Measurements from ENCODE around the gene C22orf15.
A peak's percentile ranks its signal among the peaks of the same experiment; 100 is the strongest.

The C22orf15 gene

DNA sequence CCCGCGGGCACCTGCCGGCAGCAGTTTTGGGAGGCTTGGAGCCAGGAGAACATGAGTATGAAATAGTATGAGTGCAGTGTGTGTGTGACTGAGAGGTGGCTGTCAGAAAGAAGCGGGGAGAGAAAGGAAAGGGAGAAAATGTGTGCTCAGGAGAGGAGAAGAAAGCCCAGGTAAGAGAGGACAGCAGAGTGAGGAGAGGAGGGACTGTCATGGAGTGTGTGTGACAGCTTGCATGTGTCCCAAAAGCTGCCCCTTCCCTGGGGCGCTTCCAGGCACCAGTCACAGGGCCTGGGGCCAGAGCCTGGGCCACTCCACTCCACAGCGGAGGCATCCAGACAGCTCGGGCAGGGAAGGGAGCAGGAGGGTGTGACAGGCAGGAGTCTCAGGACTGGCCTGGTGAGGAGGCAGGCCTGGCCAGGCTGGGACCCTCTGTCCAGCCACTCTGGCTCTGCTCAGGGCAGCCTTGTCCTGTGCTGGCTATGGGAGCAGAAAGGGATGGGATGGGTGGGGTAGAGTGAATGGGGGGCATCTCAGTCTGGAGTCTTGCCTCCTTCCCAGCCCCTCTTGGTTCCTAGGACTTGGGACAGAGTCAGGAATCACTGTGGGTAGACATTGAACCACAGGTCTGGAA lies 10.8 kb downstream of the C22orf15 start:
- DNase-seq (ENCODE audit: low spot score), result no peak

- DNase-seq (ENCODE audit: low spot score), result no peak
Observed at GRCh38 chr22:23774114-23774921, 11.5 kb downstream of the C22orf15 start.

GRCh38 chr22:23774922-23775436 lies 12.2 kb downstream of the C22orf15 start:
- no peak for DNase-seq (ENCODE audit: low spot score)

GRCh38 chr22:23775779-23776375 lies 13.1 kb downstream of the C22orf15 start:
- no peak for DNase-seq (ENCODE audit: low spot score)

DNA sequence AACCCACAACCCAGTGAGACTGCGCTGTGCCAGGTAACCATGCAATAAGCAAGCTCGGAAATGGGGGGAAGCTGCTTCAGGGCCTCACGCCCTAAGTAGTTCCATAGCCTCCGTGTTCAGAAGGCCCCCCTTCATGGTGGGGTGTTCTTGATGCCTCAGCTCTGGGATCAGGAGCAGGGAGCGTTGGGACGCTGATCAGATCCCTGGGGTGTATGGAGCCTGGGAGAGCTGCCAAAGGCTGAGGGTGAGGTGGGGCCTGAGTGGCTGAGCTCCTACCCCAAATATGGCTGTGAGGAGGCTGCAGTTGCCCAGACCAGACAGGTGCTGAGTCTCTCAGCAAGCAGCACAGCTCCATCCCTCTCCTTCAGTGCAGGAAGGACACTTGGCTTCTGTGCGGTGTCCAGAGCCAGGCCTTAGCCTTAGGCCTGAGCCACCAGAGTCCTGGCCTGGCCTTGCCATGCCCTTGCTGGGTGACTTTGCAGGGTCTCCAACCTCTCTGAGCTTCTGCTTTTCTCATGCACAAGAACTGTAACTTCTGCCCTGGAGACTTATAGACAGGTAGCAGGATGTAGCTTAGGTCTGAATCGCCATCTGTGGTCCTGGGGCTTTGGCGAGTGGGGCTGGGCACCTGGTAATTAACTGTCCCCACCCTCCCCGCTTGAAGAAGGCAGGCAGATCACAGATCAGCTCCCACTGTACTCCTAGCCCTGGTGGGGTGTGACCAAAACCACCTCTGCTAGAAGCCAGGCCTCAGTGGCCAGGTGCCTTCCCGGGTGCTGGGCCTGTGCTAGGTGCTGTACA lies 15.2 kb downstream of the C22orf15 start:
- DNase-seq (ENCODE audit: low spot score), result no peak

DNA sequence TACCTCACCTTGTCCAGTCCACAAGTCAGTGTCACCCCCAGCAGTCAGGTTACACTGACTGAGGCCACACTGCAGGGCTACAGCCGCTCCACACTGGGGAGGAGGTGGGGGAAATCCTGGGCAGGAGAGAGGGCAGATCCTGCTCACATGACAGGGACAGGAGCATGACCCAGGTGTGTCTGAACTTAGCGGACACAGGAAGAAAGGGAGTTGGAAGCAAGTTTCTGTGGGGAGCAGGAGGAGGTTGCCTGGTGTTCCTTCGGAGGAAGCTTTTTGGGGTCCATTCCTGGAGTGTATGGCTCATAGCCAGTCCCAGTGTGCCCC lies 15.7 kb downstream of the C22orf15 start:
- no peak for DNase-seq (ENCODE audit: low spot score)

GRCh38 chr22:23779083-23779482 lies 16.3 kb downstream of the C22orf15 start:
- DNase-seq (ENCODE audit: low spot score), result no peak

DNA sequence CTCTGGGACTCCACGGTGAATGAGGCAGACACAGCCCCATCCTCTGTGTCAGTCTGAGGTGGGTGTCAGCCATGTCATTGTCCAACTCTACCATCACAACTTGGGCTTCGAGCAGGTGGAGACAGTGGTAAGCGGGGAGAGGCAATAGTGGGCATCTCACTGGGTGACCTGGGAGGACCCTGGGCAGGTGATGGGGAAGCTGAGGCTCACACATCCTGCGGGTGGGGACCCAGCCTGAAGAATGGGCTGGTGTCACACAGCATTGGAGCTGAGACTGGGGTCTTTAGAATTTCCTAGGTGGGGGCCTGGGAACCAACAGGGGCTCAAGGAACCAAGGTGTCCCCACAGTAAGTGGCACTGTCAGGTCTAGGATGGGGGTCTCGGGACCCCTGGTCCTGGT lies 16.9 kb downstream of the C22orf15 start:
- DNase-seq (ENCODE audit: low spot score), result no peak

DNA sequence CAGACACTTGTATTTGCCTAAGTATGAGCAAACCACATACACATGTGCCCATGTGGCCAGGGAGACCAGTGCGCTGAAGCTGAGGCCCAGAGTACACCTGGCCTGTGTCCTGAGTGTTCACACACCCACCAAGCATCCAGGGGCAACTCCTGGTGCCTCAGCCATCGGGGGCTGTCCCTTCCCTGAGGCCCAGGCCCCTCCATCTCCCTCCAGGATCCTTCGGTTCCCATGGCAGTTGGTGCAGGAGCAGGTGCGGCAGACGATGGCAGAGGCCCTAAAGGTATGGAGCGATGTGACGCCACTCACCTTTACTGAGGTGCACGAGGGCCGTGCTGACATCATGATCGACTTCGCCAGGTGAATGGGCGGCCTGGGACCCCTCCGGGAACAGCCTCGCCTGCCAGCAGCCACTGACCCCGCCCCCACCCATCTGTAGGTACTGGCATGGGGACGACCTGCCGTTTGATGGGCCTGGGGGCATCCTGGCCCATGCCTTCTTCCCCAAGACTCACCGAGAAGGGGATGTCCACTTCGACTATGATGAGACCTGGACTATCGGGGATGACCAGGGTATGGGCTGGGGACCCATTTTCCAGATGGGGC lies 17.5 kb downstream of the C22orf15 start:
- DNase-seq (ENCODE audit: low spot score), result no peak

DNA sequence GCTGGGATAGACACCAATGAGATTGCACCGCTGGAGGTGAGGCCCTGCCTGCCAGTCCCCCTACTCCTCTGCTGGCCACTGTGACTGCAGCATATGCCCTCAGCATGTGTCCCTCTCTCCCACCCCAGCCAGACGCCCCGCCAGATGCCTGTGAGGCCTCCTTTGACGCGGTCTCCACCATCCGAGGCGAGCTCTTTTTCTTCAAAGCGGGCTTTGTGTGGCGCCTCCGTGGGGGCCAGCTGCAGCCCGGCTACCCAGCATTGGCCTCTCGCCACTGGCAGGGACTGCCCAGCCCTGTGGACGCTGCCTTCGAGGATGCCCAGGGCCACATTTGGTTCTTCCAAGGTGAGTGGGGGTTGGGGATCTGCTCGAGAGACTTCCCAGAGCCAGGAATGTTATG lies 18.3 kb downstream of the C22orf15 start:
- no peak for DNase-seq (ENCODE audit: low spot score)

GRCh38 chr22:23781511-23782183 lies 18.9 kb downstream of the C22orf15 start:
- no peak for DNase-seq (ENCODE audit: low spot score)

DNA sequence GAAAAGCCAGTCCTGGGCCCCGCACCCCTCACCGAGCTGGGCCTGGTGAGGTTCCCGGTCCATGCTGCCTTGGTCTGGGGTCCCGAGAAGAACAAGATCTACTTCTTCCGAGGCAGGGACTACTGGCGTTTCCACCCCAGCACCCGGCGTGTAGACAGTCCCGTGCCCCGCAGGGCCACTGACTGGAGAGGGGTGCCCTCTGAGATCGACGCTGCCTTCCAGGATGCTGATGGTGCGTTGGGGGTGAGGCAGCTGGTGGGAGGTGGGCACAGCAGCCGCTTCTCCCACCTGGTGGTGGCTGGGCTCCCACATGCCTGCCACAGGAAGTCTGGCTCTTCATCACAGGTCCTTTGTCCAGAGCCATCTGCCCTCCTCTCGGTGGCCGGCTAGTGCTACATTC lies 19.5 kb downstream of the C22orf15 start:
- no peak for DNase-seq (ENCODE audit: low spot score)

DNA sequence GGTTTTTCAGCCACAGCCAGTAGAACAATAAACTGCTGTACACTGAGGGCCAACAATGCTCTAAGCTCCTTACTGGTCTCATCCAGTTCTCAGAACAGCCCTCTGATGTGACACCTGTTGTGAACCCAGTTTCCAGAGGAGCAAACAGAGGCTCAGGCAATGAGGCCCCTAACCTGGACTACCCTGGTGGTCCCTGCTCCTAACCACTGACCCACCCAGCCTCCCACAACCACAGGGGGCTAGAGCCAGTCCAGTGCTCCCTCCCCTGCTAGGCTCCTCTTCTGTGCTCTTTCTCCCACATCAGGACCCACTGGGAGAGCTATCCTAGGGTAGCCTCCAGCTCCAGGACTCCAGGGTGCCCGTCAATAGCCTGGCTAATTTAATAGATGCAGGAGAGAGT lies 19.9 kb downstream of the C22orf15 start:
- DNase-seq (ENCODE audit: low spot score), result no peak

DNA sequence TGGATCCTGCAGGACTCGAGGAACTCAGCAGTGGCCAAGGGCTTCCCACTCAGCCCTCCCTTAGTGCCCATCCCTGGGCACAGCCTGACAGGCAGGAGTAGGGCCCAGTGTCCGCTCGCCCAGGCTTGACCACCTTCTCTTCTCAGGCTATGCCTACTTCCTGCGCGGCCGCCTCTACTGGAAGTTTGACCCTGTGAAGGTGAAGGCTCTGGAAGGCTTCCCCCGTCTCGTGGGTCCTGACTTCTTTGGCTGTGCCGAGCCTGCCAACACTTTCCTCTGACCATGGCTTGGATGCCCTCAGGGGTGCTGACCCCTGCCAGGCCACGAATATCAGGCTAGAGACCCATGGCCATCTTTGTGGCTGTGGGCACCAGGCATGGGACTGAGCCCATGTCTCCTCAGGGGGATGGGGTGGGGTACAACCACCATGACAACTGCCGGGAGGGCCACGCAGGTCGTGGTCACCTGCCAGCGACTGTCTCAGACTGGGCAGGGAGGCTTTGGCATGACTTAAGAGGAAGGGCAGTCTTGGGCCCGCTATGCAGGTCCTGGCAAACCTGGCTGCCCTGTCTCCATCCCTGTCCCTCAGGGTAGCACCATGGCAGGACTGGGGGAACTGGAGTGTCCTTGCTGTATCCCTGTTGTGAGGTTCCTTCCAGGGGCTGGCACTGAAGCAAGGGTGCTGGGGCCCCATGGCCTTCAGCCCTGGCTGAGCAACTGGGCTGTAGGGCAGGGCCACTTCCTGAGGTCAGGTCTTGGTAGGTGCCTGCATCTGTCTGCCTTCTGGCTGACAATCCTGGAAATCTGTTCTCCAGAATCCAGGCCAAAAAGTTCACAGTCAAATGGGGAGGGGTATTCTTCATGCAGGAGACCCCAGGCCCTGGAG lies 20.7 kb downstream of the C22orf15 start:
- DNase-seq (ENCODE audit: low spot score), result no peak

- no peak for DNase-seq (ENCODE audit: low spot score)
Observed at GRCh38 chr22:23784215-23784732, 21.5 kb downstream of the C22orf15 start.

DNA sequence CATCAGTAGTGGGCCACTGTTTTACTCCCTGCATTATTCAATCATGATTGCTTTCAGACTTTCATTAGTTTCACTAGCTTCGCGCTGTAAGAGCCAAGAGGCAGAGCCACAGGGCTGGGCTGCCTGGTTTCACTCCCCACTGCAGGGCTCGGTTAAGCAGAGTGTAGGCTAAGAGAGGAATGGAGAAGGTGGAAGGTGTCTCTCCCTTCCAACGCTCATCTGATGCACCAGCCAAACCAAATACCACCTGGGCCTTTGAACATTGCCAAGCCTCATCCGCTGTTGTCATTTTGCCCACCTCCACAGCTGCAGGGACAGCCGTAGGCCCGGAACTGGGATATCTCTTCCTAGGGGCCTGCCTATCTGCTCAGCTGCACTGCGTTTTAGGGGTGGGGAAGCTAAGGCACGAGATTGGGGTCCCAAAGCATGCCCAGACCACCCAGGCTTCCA lies 23.5 kb downstream of the C22orf15 start:
- DNase-seq (ENCODE audit: low spot score), result no peak

DNA sequence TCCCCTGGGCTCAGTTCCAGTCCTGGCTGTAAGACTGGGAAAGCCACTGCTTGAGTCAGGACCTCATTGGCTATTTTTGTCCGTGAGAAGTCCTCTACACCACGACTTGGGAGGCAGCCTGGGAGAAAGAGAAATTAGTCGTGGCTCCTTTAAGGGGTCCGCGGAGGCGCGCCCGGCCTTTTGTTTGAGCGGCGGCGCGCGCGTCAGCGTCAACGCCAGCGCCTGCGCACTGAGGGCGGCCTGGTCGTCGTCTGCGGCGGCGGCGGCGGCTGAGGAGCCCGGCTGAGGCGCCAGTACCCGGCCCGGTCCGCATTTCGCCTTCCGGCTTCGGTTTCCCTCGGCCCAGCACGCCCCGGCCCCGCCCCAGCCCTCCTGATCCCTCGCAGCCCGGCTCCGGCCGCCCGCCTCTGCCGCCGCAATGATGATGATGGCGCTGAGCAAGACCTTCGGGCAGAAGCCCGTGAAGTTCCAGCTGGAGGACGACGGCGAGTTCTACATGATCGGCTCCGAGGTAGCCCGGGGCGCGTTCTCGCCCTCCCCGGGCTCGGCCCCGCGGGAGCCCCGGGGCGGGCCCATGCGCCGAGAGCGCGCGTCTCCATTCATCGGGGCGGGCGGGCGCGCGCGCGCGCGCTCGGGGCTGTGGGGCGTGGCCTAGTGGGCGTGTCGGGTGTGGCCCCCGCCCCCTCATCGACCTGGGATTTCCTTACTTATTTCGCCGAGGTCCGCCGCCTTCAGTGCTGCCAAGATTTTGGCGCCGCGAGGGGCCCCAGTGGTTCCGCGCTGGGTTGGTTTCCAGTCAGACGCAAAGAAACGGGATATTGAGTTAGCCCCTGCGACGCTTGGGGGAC lies 24.2 kb downstream of the C22orf15 start, which contains the start of gene SMARCB1:
Gene SMARCB1 (plus strand): TSS at position 215 of the 848 bp plus-strand sequence. CDS start 204 bp downstream, at position 419.
- DNase-seq (ENCODE audit: low spot score), result peak; percentile 90

DNA sequence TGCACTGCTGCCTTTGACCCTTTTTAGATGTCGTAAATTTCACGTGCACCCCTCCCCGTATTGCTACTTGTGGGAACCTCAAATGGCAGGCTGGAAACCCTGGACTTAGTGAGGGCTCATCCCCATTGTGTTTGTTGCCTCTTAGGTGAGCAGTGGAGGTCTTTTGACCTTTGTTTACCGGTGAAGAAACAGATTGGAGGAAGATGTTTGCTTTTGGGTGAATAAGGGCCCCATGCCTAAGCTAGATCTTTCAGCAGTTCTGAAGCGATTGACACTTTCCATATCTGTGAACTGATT lies 24.8 kb downstream of the C22orf15 start:
- DNase-seq (ENCODE audit: low spot score), result no peak

GRCh38 chr22:23787910-23788309 lies 25.1 kb downstream of the C22orf15 start:
- no peak for DNase-seq (ENCODE audit: low spot score)

All from CD4-positive, alpha-beta T cell treated with Interleukin-15 for 4 hours (primary cell).